ENCODE data around the gene GFI1.

The GFI1 gene

GRCh38 chr1:92487078-92487605, 417 bp upstream of the GFI1 start:
- no peak for DNase-seq

GRCh38 chr1:92485381-92486250, 1.1 kb downstream of the GFI1 start:
- DNase-seq: no peak

GRCh38 chr1:92484472-92485380, 2.0 kb downstream of the GFI1 start:
- no peak for DNase-seq

- no peak for DNase-seq
Measured at GRCh38 chr1:92483610-92484471, 2.9 kb downstream of the GFI1 start.

GRCh38 chr1:92482665-92483609, 3.8 kb downstream of the GFI1 start:
- DNase-seq: no peak

- no peak for DNase-seq
Measured at GRCh38 chr1:92481971-92482664, 4.6 kb downstream of the GFI1 start.

GRCh38 chr1:92481599-92481925, 5.2 kb downstream of the GFI1 start:
- DNase-seq: no peak

GRCh38 chr1:92480813-92481598, 5.7 kb downstream of the GFI1 start:
- DNase-seq: no peak

GRCh38 chr1:92480200-92480812, 6.4 kb downstream of the GFI1 start:
- no peak for DNase-seq

- DNase-seq: no peak
Measured at GRCh38 chr1:92479587-92479986, 7.1 kb downstream of the GFI1 start.

- no peak for DNase-seq
Measured at GRCh38 chr1:92478393-92478792, 8.3 kb downstream of the GFI1 start.

GRCh38 chr1:92476071-92476631, 10.6 kb downstream of the GFI1 start:
- DNase-seq: no peak

- DNase-seq: no peak
Measured at GRCh38 chr1:92475029-92475428, 11.7 kb downstream of the GFI1 start.

- DNase-seq: no peak
Measured at GRCh38 chr1:92473781-92474495, 12.8 kb downstream of the GFI1 start.

GRCh38 chr1:92470216-92470615, 16.5 kb downstream of the GFI1 start:
- no peak for DNase-seq

GRCh38 chr1:92466683-92467352, 19.9 kb downstream of the GFI1 start:
- no peak for DNase-seq

- no peak for DNase-seq
Measured at GRCh38 chr1:92465256-92465647, 21.5 kb downstream of the GFI1 start.
